RPMI8226 (cell line): ENCODE measurements around the gene KRTAP10-3.
"Not testable (repeated sequence)": the region's sequence is repeated elsewhere in the genome, so short reads cannot be mapped to it uniquely, and the experiment has no call there.

ENCODE experiments used
- DNase-seq: peaks from one replicate; pipeline ENCODE4 v3.0.0-alpha.2; 2015

KRTAP10-3 gene

GRCh38 chr21:44558695-44559094 lies at the start of gene KRTAP10-3:
KRTAP10-3 (minus strand) TSS chr21:44558795; CDS start chr21:44558715, 80 bp downstream.
- DNase-seq: no peak

GRCh38 chr21:44606495-44606894 lies 47.9 kb upstream of the KRTAP10-3 start:
- DNase-seq: no peak

GRCh38 chr21:44603911-44604310 lies 45.3 kb upstream of the KRTAP10-3 start:
- DNase-seq: peak; percentile 33

- DNase-seq: peak; percentile 59
Observed at GRCh38 chr21:44603109-44603875, 44.7 kb upstream of the KRTAP10-3 start.

- no peak for DNase-seq
Observed at GRCh38 chr21:44602463-44602850, 43.9 kb upstream of the KRTAP10-3 start.

- DNase-seq: no peak
Observed at GRCh38 chr21:44601596-44602462, 43.2 kb upstream of the KRTAP10-3 start.

GRCh38 chr21:44601091-44601490 lies 42.5 kb upstream of the KRTAP10-3 start:
- DNase-seq: peak; percentile 68

- DNase-seq: not testable (repeated sequence)
Observed at GRCh38 chr21:44600118-44600978, 41.8 kb upstream of the KRTAP10-3 start, which contains the start of gene KRTAP10-7. KRTAP10-7 (plus strand) TSS chr21:44600597; CDS start chr21:44600622, 25 bp downstream.

- no peak for DNase-seq
Observed at GRCh38 chr21:44599264-44600029, 40.9 kb upstream of the KRTAP10-3 start.

GRCh38 chr21:44598061-44598460 lies 39.5 kb upstream of the KRTAP10-3 start:
- DNase-seq: no peak

GRCh38 chr21:44596068-44596725 lies 37.6 kb upstream of the KRTAP10-3 start:
- no peak for DNase-seq

- no peak for DNase-seq
Observed at GRCh38 chr21:44595524-44595923, 36.9 kb upstream of the KRTAP10-3 start.

- no peak for DNase-seq
Observed at GRCh38 chr21:44594406-44594916, 35.9 kb upstream of the KRTAP10-3 start.

GRCh38 chr21:44593598-44594405 lies 35.2 kb upstream of the KRTAP10-3 start:
- no peak for DNase-seq

- no peak for DNase-seq
Observed at GRCh38 chr21:44592446-44593311, 34.1 kb upstream of the KRTAP10-3 start, which contains the start of gene KRTAP10-6. KRTAP10-6 (minus strand) TSS chr21:44592505; CDS start chr21:44592484, 21 bp downstream.

GRCh38 chr21:44591801-44592130 lies 33.2 kb upstream of the KRTAP10-3 start:
- not testable (repeated sequence) for DNase-seq

- not testable (repeated sequence) for DNase-seq
Observed at GRCh38 chr21:44590897-44591800, 32.6 kb upstream of the KRTAP10-3 start.

GRCh38 chr21:44590311-44590721 lies 31.7 kb upstream of the KRTAP10-3 start:
- no peak for DNase-seq
